NT2/D1 (cell line): ENCODE results near the gene SLC38A10.

Source experiments
- SUZ12 ChIP-seq: IDR thresholded peaks from 2 replicates; pipeline ENCODE4 v1.6.1; 2011; ENCODE audit not compliant: insufficient read length, insufficient read depth; ENCODE audit errors: extremely low read depth
- YY1 ChIP-seq: IDR thresholded peaks from 2 replicates; pipeline ENCODE4 v1.6.1; 2011; ENCODE audit not compliant: insufficient read length, insufficient read depth
- ZNF274 ChIP-seq: IDR thresholded peaks from 2 replicates; pipeline ENCODE4 v1.6.1; 2011; ENCODE audit warnings: mild to moderate bottlenecking, low read depth, low read length

GRCh38 chr17:81229666-81229920 is 65.5 kb downstream of the SLC38A10 start:
- TF ChIP-seq ZNF274, result no peak
- no peak for TF ChIP-seq YY1
- TF ChIP-seq SUZ12, result no peak
